Neural cell (in vitro differentiated cells): ENCODE measurements around the gene MYCBPAP. TPM values are rescaled to one million over a fixed set of nuclear protein-coding genes. Genes with fewer than 3 reads are reported as not detected.

Experiments used
- H2AFZ ChIP-seq: fragments of 200-600, 300-800 bp; sonication (generic), shearing (Covaris generic); 2 replicates; pipeline ENCODE4 v1.6.0; 2014; ENCODE audit warnings: low read depth, mild to moderate bottlenecking, antibody characterized with exemption, low read length, moderate library complexity
- H3F3A ChIP-seq: fragments of 200-600 bp; shearing (Covaris generic); 2 replicates; pipeline ENCODE4 v1.6.1; 2016; ENCODE audit warnings: mild to moderate bottlenecking, moderate library complexity, mixed read lengths, antibody characterized with exemption, low read length; ENCODE audit not compliant: insufficient read depth, poor library complexity, severe bottlenecking
- H3K27ac ChIP-seq: fragments of 200-600, 300-800 bp; sonication (generic), shearing (Covaris generic); 2 replicates; pipeline ENCODE4 v1.5.1; 2014; ENCODE audit warnings: mild to moderate bottlenecking, low read length, moderate library complexity
- H3K27me3 ChIP-seq: fragments of 300-800, 200-600 bp; sonication (generic), shearing (Covaris generic); 2 replicates; pipeline ENCODE4 v1.6.0; 2014; ENCODE audit warnings: mild to moderate bottlenecking, low read depth, low read length, moderate library complexity; ENCODE audit not compliant: insufficient read depth
- H3K36me3 ChIP-seq: fragments of 300-800, 200-600 bp; sonication (generic), shearing (Covaris generic); 2 replicates; pipeline ENCODE4 v1.5.1; 2014; ENCODE audit warnings: mild to moderate bottlenecking, antibody characterized with exemption, low read length, moderate library complexity; ENCODE audit not compliant: insufficient read depth
- H3K4me2 ChIP-seq: fragments of 300-800, 200-600 bp; sonication (generic), shearing (Covaris generic); 2 replicates; pipeline ENCODE4 v1.6.0; 2014; ENCODE audit warnings: mild to moderate bottlenecking, low read length
- H3K4me3 ChIP-seq: fragments of 300-800, 200-600 bp; sonication (generic), shearing (Covaris generic); 2 replicates; pipeline ENCODE4 v1.5.1; 2014; ENCODE audit warnings: mild to moderate bottlenecking, low read length, moderate library complexity
- H3K79me2 ChIP-seq: fragments of 200-600 bp; shearing (Covaris generic); replicated peaks from 2 replicates; pipeline ENCODE4 v1.6.0; 2014; ENCODE audit warnings: mild to moderate bottlenecking, low read length, moderate library complexity; ENCODE audit not compliant: insufficient read depth
- H3K9ac ChIP-seq: fragments of 300-800, 200-600 bp; sonication (generic), shearing (Covaris generic); 2 replicates; pipeline ENCODE4 v1.6.1; 2016; ENCODE audit warnings: mild to moderate bottlenecking, low read length, mixed read lengths
- H3K9me2 ChIP-seq: fragments of 200-600 bp; shearing (Covaris generic); 2 replicates; pipeline ENCODE4 v1.6.1; 2016; ENCODE audit warnings: mild to moderate bottlenecking, low read length, mixed read lengths; ENCODE audit not compliant: insufficient read depth
- H3K9me3 ChIP-seq: fragments of 200-600, 300-800 bp; sonication (generic), shearing (Covaris generic); 2 replicates; pipeline ENCODE4 v1.6.1; 2016; ENCODE audit warnings: mild to moderate bottlenecking, mixed run types, low read length, moderate library complexity, mixed read lengths
- H4K20me1 ChIP-seq: fragments of 200-600 bp; shearing (Covaris generic); 2 replicates; pipeline ENCODE4 v1.6.1; 2016; ENCODE audit warnings: mild to moderate bottlenecking, mixed run types; ENCODE audit not compliant: insufficient read depth
- EP300 ChIP-seq: fragments of 450-650 bp; conservative IDR thresholded peaks from 2 replicates; pipeline ENCODE4 v1.6.1; 2014; ENCODE audit warnings: antibody characterized with exemption, mild to moderate bottlenecking, moderate library complexity; ENCODE audit not compliant: poor library complexity, severe bottlenecking
- EZH2 ChIP-seq: fragments of 200-600, 300-800 bp; shearing (Covaris generic), sonication (generic); IDR thresholded peaks from 2 replicates; pipeline ENCODE4 v1.6.1; 2014; ENCODE audit warnings: antibody characterized with exemption, low read length, borderline replicate concordance, mild to moderate bottlenecking; ENCODE audit not compliant: insufficient read depth, poor library complexity, severe bottlenecking
- MXI1 ChIP-seq: fragments of 450-650 bp; conservative IDR thresholded peaks from 2 replicates; pipeline ENCODE4 v1.6.1; 2014; ENCODE audit warnings: antibody characterized with exemption, mild to moderate bottlenecking; ENCODE audit not compliant: poor library complexity, severe bottlenecking
- POLR2AphosphoS5 ChIP-seq: IDR thresholded peaks from 2 replicates; pipeline ENCODE4 v1.6.1; 2012
- RAD21 ChIP-seq: fragments of 450-650 bp; conservative IDR thresholded peaks from 2 replicates; pipeline ENCODE4 v1.6.1; 2014; ENCODE audit warnings: antibody characterized with exemption, mild to moderate bottlenecking, moderate library complexity
- REST ChIP-seq: IDR thresholded peaks from 2 replicates; pipeline ENCODE4 v1.6.1; 2012; ENCODE audit warnings: borderline replicate concordance
- SMC3 ChIP-seq: fragments of 450-650 bp; conservative IDR thresholded peaks from 2 replicates; pipeline ENCODE4 v1.6.1; 2014; ENCODE audit warnings: antibody characterized with exemption, mild to moderate bottlenecking, moderate library complexity; ENCODE audit not compliant: poor library complexity
- TAF1 ChIP-seq: IDR thresholded peaks from 2 replicates; pipeline ENCODE4 v1.6.1; 2012; ENCODE audit warnings: low read depth
- polyA plus RNA-seq: library from polyadenylated mRNA; depleted of rRNA; stranded (reverse); fragments of >200 nt; gene quantifications from 2 replicates; pipeline ENCODE4 v1.2.3, GENCODE V29; 2014
- TF ChIP-seq, protein P1 (sequence below): fragments of 450-650 bp; IDR thresholded peaks from 2 replicates; pipeline ENCODE4 v1.5.1; 2014; ENCODE audit warnings: antibody characterized with exemption, mild to moderate bottlenecking, moderate library complexity; ENCODE audit not compliant: poor library complexity, severe bottlenecking

The MYCBPAP gene
- polyA plus RNA-seq, 1 donor from 2014 or later: 0.35 TPM

DNA sequence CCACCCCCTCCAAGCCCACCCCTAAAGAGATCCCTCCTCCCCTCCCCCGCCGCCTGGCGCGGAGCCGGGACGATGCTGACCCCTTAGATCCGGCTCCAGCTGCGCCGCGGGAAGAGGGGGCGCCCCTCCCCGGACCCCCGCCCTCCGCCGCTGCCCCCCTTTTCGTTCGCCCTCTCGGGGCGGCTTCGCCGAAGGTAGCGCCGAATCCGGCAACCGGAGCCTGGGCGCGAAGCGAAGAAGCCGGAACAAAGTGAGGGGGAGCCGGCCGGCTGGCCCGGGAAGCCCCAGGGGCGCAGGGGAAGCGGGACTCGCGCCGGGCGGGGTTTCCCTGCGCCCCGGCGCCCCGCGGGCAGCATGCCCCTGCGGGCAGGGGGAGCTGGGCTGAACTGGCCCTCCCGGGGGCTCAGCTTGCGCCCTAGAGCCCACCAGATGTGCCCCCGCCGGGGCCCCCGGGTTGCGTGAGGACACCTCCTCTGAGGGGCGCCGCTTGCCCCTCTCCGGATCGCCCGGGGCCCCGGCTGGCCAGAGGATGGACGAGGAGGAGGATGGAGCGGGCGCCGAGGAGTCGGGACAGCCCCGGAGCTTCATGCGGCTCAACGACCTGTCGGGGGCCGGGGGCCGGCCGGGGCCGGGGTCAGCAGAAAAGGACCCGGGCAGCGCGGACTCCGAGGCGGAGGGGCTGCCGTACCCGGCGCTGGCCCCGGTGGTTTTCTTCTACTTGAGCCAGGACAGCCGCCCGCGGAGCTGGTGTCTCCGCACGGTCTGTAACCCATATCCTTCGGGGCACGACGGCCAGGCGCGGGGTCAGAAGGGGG lies 52.9 kb downstream of the MYCBPAP start:
- no peaks in the 10 kb centered on the region for H3K79me2 ChIP-seq
- H3K9me3 ChIP-seq: no peaks in the 10 kb centered on the region
- peak overlapping the region; percentile 75 for H3K9ac ChIP-seq
- H3K36me3 ChIP-seq: no peaks in the 10 kb centered on the region
- peak overlapping the region; percentile 87 for H3K4me3 ChIP-seq
- H4K20me1 ChIP-seq: no peaks in the 10 kb centered on the region
- peaks cover 50% of the 10 kb centered on the region for H3K27me3 ChIP-seq
- H3K4me2 ChIP-seq: peak overlapping the region; percentile 35
- H3K9me2 ChIP-seq: no peaks in the 10 kb centered on the region
- H3K27ac ChIP-seq: no peak overlapping the region
- no peak for TF ChIP-seq REST
- TF ChIP-seq, protein P1, sequence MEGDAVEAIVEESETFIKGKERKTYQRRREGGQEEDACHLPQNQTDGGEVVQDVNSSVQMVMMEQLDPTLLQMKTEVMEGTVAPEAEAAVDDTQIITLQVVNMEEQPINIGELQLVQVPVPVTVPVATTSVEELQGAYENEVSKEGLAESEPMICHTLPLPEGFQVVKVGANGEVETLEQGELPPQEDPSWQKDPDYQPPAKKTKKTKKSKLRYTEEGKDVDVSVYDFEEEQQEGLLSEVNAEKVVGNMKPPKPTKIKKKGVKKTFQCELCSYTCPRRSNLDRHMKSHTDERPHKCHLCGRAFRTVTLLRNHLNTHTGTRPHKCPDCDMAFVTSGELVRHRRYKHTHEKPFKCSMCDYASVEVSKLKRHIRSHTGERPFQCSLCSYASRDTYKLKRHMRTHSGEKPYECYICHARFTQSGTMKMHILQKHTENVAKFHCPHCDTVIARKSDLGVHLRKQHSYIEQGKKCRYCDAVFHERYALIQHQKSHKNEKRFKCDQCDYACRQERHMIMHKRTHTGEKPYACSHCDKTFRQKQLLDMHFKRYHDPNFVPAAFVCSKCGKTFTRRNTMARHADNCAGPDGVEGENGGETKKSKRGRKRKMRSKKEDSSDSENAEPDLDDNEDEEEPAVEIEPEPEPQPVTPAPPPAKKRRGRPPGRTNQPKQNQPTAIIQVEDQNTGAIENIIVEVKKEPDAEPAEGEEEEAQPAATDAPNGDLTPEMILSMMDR: no peak
- no peak overlapping the region for H2AFZ ChIP-seq
- no peaks in the 10 kb centered on the region for H3F3A ChIP-seq

DNA sequence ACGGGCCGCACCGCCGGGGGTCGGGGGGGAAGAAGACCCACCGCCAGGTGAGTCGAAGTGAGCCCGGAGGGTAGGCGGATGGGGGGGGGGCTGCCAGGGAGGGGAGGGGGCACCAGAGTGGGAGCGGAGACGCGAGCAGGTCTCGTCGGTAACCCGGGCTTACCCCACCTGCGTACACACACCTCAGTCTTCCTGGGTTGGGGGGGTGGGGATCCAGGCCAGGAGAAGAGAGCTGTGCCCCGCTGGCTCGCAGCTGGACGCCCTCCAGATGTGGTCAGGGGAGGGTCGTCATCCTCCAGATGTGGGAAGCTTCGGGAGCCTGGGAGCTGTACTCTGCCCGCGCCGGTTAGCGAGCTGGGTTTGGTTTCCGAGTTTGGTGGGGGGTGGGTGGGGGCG lies 53.5 kb downstream of the MYCBPAP start:
- peak overlapping the region; percentile 35 for H3K4me2 ChIP-seq
- no peaks in the 10 kb centered on the region for H3K79me2 ChIP-seq
- no peaks in the 10 kb centered on the region for H4K20me1 ChIP-seq
- H3K27me3 ChIP-seq: peaks cover 50% of the 10 kb centered on the region
- no peaks in the 10 kb centered on the region for H3K9me2 ChIP-seq
- H3K9me3 ChIP-seq: no peaks in the 10 kb centered on the region
- H3K27ac ChIP-seq: no peak overlapping the region
- no peak overlapping the region for H2AFZ ChIP-seq
- no peak for TF ChIP-seq SMC3
- TF ChIP-seq, protein P1: no peak
- TF ChIP-seq POLR2AphosphoS5: no peak
- TF ChIP-seq EZH2: no peak
- TF ChIP-seq EP300: no peak
- no peak for TF ChIP-seq RAD21
- TF ChIP-seq REST: no peak
- TF ChIP-seq TAF1: no peak
- no peak for TF ChIP-seq MXI1
- H3K36me3 ChIP-seq: no peaks in the 10 kb centered on the region
- no peaks in the 10 kb centered on the region for H3F3A ChIP-seq
- H3K9ac ChIP-seq: peak overlapping the region; percentile 75
- H3K4me3 ChIP-seq: peak overlapping the region; percentile 87
